RWPE1 (cell line): ENCODE measurements around the gene ADAM17.
"Not testable (repeated sequence)": the region's sequence is repeated elsewhere in the genome, so short reads cannot be mapped to it uniquely, and the experiment has no call there.

Experiments
- CTCF ChIA-PET: fragments of 350-600 bp; sonication (Branson Sonifier 250); formaldehyde crosslinking; extraction: SDS; loops from one replicate; lab custom pipeline; 2021; lab: Yijun Ruan, JAX
- POLR2A ChIA-PET: fragments of 400-600 bp; formaldehyde crosslinking; extraction: SDS; loops from one replicate; lab custom pipeline; 2020; ENCODE audit warnings: antibody characterized with exemption; ENCODE audit not compliant: low non-redundant PET; lab: Yijun Ruan, JAX
- DNase-seq: peaks from one replicate; pipeline ENCODE4 v3.0.0; 2012; ENCODE audit warnings: low spot score
- H3K27ac ChIP-seq: fragments of 450-650 bp; 2 replicates; pipeline ENCODE4 v1.5.1; 2017
- CTCF ChIP-seq: fragments of 450-650 bp; conservative IDR thresholded peaks from 2 replicates; pipeline ENCODE4 v1.5.1; 2017; ENCODE audit warnings: low read depth, mild to moderate bottlenecking

Gene ADAM17

GRCh38 chr2:9594366-9595054, 38.9 kb upstream of the ADAM17 start:
- peak; percentile 65 for DNase-seq
- ChIA-PET CTCF (interaction anchor here (1.2 kb wide), 1 partner anchor 24 kb away, joined by 3 read pairs; no protein-coding TSS in a partner anchor), POLR2A (no interaction called here)
- no peak for TF ChIP-seq CTCF
- H3K27ac ChIP-seq, result no peak overlapping the region

GRCh38 chr2:9593925-9594324, 38.3 kb upstream of the ADAM17 start:
- no peak for TF ChIP-seq CTCF
- no peak overlapping the region for H3K27ac ChIP-seq
- ChIA-PET CTCF (no interaction called here), POLR2A (no interaction called here)
- DNase-seq, result no peak

GRCh38 chr2:9592699-9593098, 37.1 kb upstream of the ADAM17 start:
- no peak for DNase-seq
- no peak overlapping the region for H3K27ac ChIP-seq
- TF ChIP-seq CTCF, result no peak
- CTCF ChIA-PET, result no interaction called here
- POLR2A ChIA-PET, result no interaction called here

GRCh38 chr2:9590641-9591040, 35.0 kb upstream of the ADAM17 start:
- POLR2A ChIA-PET, result no interaction called here
- CTCF ChIA-PET, result no interaction called here
- no peak for DNase-seq
- no peak overlapping the region for H3K27ac ChIP-seq
- no peak for TF ChIP-seq CTCF

- no peak for TF ChIP-seq CTCF
- H3K27ac ChIP-seq, result no peak overlapping the region
- ChIA-PET POLR2A (no interaction called here), CTCF (interaction anchor here (0.6 kb wide), 1 partner anchor 155 kb away, joined by 3 read pairs; no protein-coding TSS in a partner anchor)
- no peak for DNase-seq
Observed at GRCh38 chr2:9586465-9586864, 30.8 kb upstream of the ADAM17 start.

GRCh38 chr2:9585486-9585885, 29.9 kb upstream of the ADAM17 start:
- no peak overlapping the region for H3K27ac ChIP-seq
- ChIA-PET POLR2A (no interaction called here), CTCF (interaction anchor here (0.5 kb wide), 1 partner anchor 43 kb away, joined by 10 read pairs; no protein-coding TSS in a partner anchor)
- no peak for TF ChIP-seq CTCF
- no peak for DNase-seq

GRCh38 chr2:9584902-9585301, 29.3 kb upstream of the ADAM17 start:
- H3K27ac ChIP-seq, POLR2A ChIA-PET, DNase-seq, CTCF ChIA-PET: not testable (repeated sequence)
